ENCODE results near the gene GALNT16.

Gene GALNT16

DNA sequence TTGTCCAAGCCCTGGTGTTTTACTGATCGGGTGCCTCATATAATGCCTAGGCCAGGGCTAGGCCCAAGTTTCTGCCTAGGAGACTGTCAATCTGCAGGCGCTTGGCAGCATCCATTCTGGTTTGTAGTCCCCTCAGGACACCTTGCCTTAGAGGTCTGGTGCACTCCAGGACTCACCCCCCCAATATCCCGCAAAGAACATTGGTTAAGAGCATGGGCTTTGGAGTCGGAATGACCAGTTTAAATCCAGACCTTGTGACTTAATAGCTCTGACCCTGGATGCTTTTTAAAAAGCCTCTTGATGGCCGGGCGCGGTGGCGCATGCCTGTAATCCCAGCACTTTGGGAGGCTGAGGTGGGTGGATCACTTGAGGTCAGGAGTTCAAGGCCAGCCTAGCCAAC lies 60.0 kb downstream of the GALNT16 start:
- no peaks in the 10 kb centered on the region for H3K27me3 ChIP-seq (ENCODE audit: insufficient read depth, low read length, poor library complexity, severe bottlenecking)
- H3K79me2 ChIP-seq (ENCODE audit: insufficient read depth, low read length): no peaks in the 10 kb centered on the region
- H3K4me2 ChIP-seq (ENCODE audit: low read depth, low read length, poor library complexity, severe bottlenecking): no peak overlapping the region
- no peak overlapping the region for H3K4me3 ChIP-seq (ENCODE audit: low read length, poor library complexity, severe bottlenecking)
- no peaks in the 10 kb centered on the region for H4K20me1 ChIP-seq (ENCODE audit: insufficient read depth, low read length, poor library complexity, severe bottlenecking)
- H3K36me3 ChIP-seq (ENCODE audit: insufficient read depth, low read length): no peaks in the 10 kb centered on the region
- H3K4me1 ChIP-seq (ENCODE audit: insufficient read depth, low read length, poor library complexity, severe bottlenecking): no peaks in the 10 kb centered on the region
- no peak overlapping the region for H3K9ac ChIP-seq (ENCODE audit: low read depth, low read length, poor library complexity, severe bottlenecking)
- H3K9me3 ChIP-seq (ENCODE audit: insufficient read depth, low read depth, low read length): no peaks in the 10 kb centered on the region
- H3F3A ChIP-seq (ENCODE audit: low read depth): no peaks in the 10 kb centered on the region
- no peak for TF ChIP-seq EZH2phosphoT487 (IDR thresholded peaks at IDR 0.05; ENCODE audit: borderline replicate concordance)
- TF ChIP-seq, protein P1, sequence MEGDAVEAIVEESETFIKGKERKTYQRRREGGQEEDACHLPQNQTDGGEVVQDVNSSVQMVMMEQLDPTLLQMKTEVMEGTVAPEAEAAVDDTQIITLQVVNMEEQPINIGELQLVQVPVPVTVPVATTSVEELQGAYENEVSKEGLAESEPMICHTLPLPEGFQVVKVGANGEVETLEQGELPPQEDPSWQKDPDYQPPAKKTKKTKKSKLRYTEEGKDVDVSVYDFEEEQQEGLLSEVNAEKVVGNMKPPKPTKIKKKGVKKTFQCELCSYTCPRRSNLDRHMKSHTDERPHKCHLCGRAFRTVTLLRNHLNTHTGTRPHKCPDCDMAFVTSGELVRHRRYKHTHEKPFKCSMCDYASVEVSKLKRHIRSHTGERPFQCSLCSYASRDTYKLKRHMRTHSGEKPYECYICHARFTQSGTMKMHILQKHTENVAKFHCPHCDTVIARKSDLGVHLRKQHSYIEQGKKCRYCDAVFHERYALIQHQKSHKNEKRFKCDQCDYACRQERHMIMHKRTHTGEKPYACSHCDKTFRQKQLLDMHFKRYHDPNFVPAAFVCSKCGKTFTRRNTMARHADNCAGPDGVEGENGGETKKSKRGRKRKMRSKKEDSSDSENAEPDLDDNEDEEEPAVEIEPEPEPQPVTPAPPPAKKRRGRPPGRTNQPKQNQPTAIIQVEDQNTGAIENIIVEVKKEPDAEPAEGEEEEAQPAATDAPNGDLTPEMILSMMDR (conservative IDR thresholded peaks at IDR 0.05; ENCODE audit: low read length): no peak
- H3K9me2 ChIP-seq (replicated peaks; ENCODE audit: low read depth, low read length): no peaks in the 10 kb centered on the region
- H2AFZ ChIP-seq (ENCODE audit: low read length): no peak overlapping the region

DNA sequence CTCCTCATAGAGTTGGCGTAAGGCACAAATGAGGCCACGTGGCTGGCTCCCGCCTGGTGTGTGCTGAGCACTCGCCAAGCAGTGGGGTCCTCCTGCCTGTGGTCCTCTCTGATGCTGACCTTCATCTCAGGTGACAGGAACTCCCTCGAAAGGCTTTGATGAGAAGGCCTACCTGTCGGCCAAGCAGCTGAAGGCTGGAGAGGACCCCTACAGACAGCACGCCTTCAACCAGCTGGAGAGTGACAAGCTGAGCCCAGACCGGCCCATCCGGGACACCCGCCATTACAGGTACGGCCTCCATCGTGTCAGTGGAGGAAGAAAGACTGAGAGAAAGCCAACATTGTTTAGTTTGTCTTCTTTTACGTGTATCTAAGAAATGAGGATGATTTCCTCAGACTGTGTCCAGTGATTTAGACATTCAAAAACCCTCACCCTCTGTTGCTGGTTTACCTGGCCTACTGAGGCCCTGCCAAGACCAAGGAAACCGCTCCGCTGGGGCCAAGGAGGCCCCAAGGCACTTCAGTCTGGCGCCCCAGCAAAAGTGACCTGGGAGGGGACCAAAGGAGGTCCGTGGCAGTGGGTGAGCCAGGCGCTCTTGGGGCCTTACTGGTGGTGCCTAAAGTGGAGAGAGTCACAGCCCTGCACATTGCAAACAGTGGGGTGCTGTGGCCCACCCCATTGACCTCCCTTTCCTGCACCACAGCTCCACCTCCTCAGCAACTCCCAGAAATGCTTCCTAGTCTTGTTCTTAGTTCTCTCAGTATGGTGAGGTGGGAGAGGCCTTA lies 60.8 kb downstream of the GALNT16 start:
- Histone ChIP-seq H4K20me1 (ENCODE audit: insufficient read depth, low read length, poor library complexity, severe bottlenecking) (no peaks in the 10 kb centered on the region), H3K79me2 (ENCODE audit: insufficient read depth, low read length) (no peaks in the 10 kb centered on the region), H3K9ac (ENCODE audit: low read depth, low read length, poor library complexity, severe bottlenecking) (no peak overlapping the region)

DNA sequence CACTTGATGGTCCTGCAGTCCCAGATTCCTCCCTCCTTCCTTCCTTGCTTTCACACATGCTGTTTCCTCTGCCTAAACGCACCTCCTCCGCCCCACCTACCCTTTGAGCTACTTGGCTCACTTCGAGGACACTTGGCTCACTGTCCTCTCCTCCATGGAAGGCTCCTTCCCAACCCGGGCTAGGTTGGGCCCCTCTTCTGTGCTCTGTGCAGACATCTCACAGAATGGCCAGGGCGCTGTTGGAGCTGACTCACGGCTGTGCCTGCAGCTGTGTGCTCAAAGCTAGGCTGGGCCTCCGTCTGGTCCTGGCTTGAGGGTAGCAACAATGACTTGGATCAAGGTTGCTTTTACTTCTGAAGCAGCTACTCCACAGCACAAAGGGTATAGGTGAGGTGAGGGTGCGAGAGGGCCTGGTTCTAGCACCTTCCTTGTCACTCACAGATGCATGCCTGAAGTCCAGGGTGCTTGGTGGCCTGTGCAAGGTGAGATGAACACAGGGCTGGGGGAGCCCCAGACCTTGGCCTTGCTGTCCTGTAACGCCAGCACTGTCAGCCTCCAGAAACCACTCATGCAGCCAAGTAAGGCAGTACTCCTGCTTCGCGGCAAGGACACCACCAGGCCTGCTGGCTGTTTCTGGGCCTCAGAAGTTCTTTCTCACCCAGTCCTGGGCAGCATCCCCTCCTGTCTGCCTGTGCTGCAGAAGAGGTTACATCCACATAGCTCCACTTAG lies 61.8 kb downstream of the GALNT16 start:
- Histone ChIP-seq H4K20me1 (ENCODE audit: insufficient read depth, low read length, poor library complexity, severe bottlenecking) (no peaks in the 10 kb centered on the region), H3K27me3 (ENCODE audit: insufficient read depth, low read length, poor library complexity, severe bottlenecking) (no peaks in the 10 kb centered on the region), H3K9me3 (ENCODE audit: insufficient read depth, low read depth, low read length) (no peaks in the 10 kb centered on the region), H3K9me2 (replicated peaks; ENCODE audit: low read depth, low read length) (no peaks in the 10 kb centered on the region), H3K4me2 (ENCODE audit: low read depth, low read length, poor library complexity, severe bottlenecking) (no peak overlapping the region), H3K4me3 (ENCODE audit: low read length, poor library complexity, severe bottlenecking) (no peak overlapping the region), H3K36me3 (ENCODE audit: insufficient read depth, low read length) (no peaks in the 10 kb centered on the region), H3K4me1 (ENCODE audit: insufficient read depth, low read length, poor library complexity, severe bottlenecking) (no peaks in the 10 kb centered on the region), H3K79me2 (ENCODE audit: insufficient read depth, low read length) (no peaks in the 10 kb centered on the region), H3K9ac (ENCODE audit: low read depth, low read length, poor library complexity, severe bottlenecking) (no peak overlapping the region), H3F3A (ENCODE audit: low read depth) (no peaks in the 10 kb centered on the region), H2AFZ (ENCODE audit: low read length) (no peak overlapping the region)
- TF ChIP-seq, protein P1 (conservative IDR thresholded peaks at IDR 0.05; ENCODE audit: low read length): no peak
- TF ChIP-seq EZH2phosphoT487 (IDR thresholded peaks at IDR 0.05; ENCODE audit: borderline replicate concordance): no peak

More for the DNA sequence above, 60.8 kb downstream of the GALNT16 start:
- H3K9me2 ChIP-seq (replicated peaks; ENCODE audit: low read depth, low read length): no peaks in the 10 kb centered on the region
- no peaks in the 10 kb centered on the region for H3K36me3 ChIP-seq (ENCODE audit: insufficient read depth, low read length)
- H3K9me3 ChIP-seq (ENCODE audit: insufficient read depth, low read depth, low read length): no peaks in the 10 kb centered on the region
- H2AFZ ChIP-seq (ENCODE audit: low read length): no peak overlapping the region
- no peak overlapping the region for H3K4me3 ChIP-seq (ENCODE audit: low read length, poor library complexity, severe bottlenecking)
- H3K4me1 ChIP-seq (ENCODE audit: insufficient read depth, low read length, poor library complexity, severe bottlenecking): no peaks in the 10 kb centered on the region
- H3F3A ChIP-seq (ENCODE audit: low read depth): no peaks in the 10 kb centered on the region
- no peaks in the 10 kb centered on the region for H3K27me3 ChIP-seq (ENCODE audit: insufficient read depth, low read length, poor library complexity, severe bottlenecking)
- H3K4me2 ChIP-seq (ENCODE audit: low read depth, low read length, poor library complexity, severe bottlenecking): no peak overlapping the region
- TF ChIP-seq, protein P1 (conservative IDR thresholded peaks at IDR 0.05; ENCODE audit: low read length): no peak
- TF ChIP-seq EZH2phosphoT487 (IDR thresholded peaks at IDR 0.05; ENCODE audit: borderline replicate concordance): no peak

Measured in Loucy (cell line).